OCI-LY1 (cell line): Measurements from ENCODE around the gene ZMYND15.

Experiments
- H2AFZ ChIP-seq: fragments of 200-600 bp; sonication (generic), shearing (Covaris generic); 2 replicates; pipeline ENCODE4 v1.6.0; 2014; ENCODE audit warnings: antibody characterized with exemption, mild to moderate bottlenecking, low read length
- H3F3A ChIP-seq: fragments of 200-600 bp; sonication (generic), shearing (Covaris generic); 2 replicates; pipeline ENCODE4 v1.6.0; 2014; ENCODE audit warnings: mild to moderate bottlenecking, antibody characterized with exemption, low read length, moderate library complexity; ENCODE audit not compliant: insufficient read depth
- H3K27ac ChIP-seq: fragments of 200-600 bp; sonication (generic); 2 replicates; pipeline ENCODE4 v1.5.1; 2014; ENCODE audit warnings: low read length, mixed run types, mild to moderate bottlenecking, low read depth; ENCODE audit not compliant: poor library complexity, severe bottlenecking
- H3K27me3 ChIP-seq: fragments of 200-600 bp; sonication (generic); 2 replicates; pipeline ENCODE4 v1.6.0; 2014; ENCODE audit warnings: antibody characterized with exemption, mild to moderate bottlenecking, low read length, moderate library complexity; ENCODE audit not compliant: insufficient read depth
- H3K36me3 ChIP-seq: fragments of 200-600 bp; sonication (generic); 2 replicates; pipeline ENCODE4 v1.6.1; 2014; ENCODE audit warnings: mild to moderate bottlenecking, antibody characterized with exemption, low read length, moderate library complexity, mixed read lengths; ENCODE audit not compliant: insufficient read depth
- H3K4me1 ChIP-seq: fragments of 200-600 bp; sonication (generic); 2 replicates; pipeline ENCODE4 v1.5.1; 2014; ENCODE audit warnings: mild to moderate bottlenecking, low read length, moderate library complexity; ENCODE audit not compliant: insufficient read depth, severe bottlenecking
- H3K4me2 ChIP-seq: fragments of 200-600 bp; sonication (generic), shearing (Covaris generic); 2 replicates; pipeline ENCODE4 v1.6.1; 2014; ENCODE audit warnings: low read length
- H3K4me3 ChIP-seq: fragments of 200-600 bp; sonication (generic); 2 replicates; pipeline ENCODE4 v1.5.1; 2014; ENCODE audit warnings: low read length, low read depth, mild to moderate bottlenecking, mixed read lengths; ENCODE audit not compliant: poor library complexity, severe bottlenecking
- H3K79me2 ChIP-seq: fragments of 200-600 bp; shearing (Covaris generic); 2 replicates; pipeline ENCODE4 v1.6.1; 2016; ENCODE audit warnings: mixed run types, low read length, mixed read lengths; ENCODE audit not compliant: insufficient read depth
- H3K9ac ChIP-seq: fragments of 200-600 bp; sonication (generic), shearing (Covaris generic); 2 replicates; pipeline ENCODE4 v1.6.1; 2014; ENCODE audit warnings: mild to moderate bottlenecking, low read length, mixed read lengths
- H3K9me2 ChIP-seq: fragments of 200-600 bp; sonication (generic), shearing (Covaris generic); 2 replicates; pipeline ENCODE4 v1.6.1; 2014; ENCODE audit warnings: low read depth, mild to moderate bottlenecking, low read length, mixed read lengths
- H3K9me3 ChIP-seq: fragments of 200-600 bp; shearing (Covaris generic); 2 replicates; pipeline ENCODE4 v1.6.1; 2014; ENCODE audit warnings: low read length, mixed read lengths
- H4K20me1 ChIP-seq: fragments of 200-600 bp; sonication (generic), shearing (Covaris generic); 2 replicates; pipeline ENCODE4 v1.6.0; 2016; ENCODE audit warnings: mild to moderate bottlenecking, low read length; ENCODE audit not compliant: insufficient read depth
- EZH2 ChIP-seq: fragments of 200-600 bp; sonication (generic), shearing (Covaris generic); IDR thresholded peaks from 2 replicates; pipeline ENCODE4 v1.8.0; 2017; ENCODE audit warnings: borderline replicate concordance, mixed run types, mild to moderate bottlenecking, antibody characterized with exemption, low read length, moderate library complexity, mixed read lengths
- TF ChIP-seq, protein P1 (sequence below): fragments of 200-600 bp; sonication (generic), shearing (Covaris generic); IDR thresholded peaks from 2 replicates; pipeline ENCODE4 v1.5.1; 2017; ENCODE audit warnings: mild to moderate bottlenecking, antibody characterized with exemption, low read length, moderate library complexity, mixed read lengths

The ZMYND15 gene

DNA sequence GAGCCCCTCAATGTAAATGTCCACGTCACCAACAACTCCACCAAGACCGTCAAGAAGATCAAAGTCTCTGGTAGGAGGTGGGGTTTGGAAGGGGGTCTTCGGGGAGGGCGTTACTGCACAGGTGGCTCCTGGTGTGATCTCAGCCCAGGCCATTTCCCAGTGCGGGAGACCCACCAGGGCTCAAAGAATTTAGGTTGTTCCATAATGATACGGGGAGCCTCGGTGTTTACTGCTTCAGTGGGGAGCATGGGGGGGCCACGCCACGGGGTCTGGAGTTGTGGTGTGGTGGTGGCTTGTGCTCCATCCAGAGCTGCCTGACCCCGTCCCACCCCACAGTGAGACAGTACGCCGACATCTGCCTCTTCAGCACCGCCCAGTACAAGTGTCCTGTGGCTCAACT is 21.4 kb upstream of the ZMYND15 start:
- Histone ChIP-seq H3F3A (no peaks in the 10 kb centered on the region), H4K20me1 (no peaks in the 10 kb centered on the region), H3K9me3 (no peaks in the 10 kb centered on the region), H2AFZ (no peak overlapping the region), H3K4me1 (peaks cover 54% of the 10 kb centered on the region), H3K79me2 (no peaks in the 10 kb centered on the region), H3K9ac (no peak overlapping the region), H3K27ac (no peak overlapping the region), H3K36me3 (peaks cover 39% of the 10 kb centered on the region), H3K27me3 (no peaks in the 10 kb centered on the region), H3K9me2 (no peaks in the 10 kb centered on the region), H3K4me3 (no peak overlapping the region), H3K4me2 (no peak overlapping the region)
- TF ChIP-seq, protein P1, sequence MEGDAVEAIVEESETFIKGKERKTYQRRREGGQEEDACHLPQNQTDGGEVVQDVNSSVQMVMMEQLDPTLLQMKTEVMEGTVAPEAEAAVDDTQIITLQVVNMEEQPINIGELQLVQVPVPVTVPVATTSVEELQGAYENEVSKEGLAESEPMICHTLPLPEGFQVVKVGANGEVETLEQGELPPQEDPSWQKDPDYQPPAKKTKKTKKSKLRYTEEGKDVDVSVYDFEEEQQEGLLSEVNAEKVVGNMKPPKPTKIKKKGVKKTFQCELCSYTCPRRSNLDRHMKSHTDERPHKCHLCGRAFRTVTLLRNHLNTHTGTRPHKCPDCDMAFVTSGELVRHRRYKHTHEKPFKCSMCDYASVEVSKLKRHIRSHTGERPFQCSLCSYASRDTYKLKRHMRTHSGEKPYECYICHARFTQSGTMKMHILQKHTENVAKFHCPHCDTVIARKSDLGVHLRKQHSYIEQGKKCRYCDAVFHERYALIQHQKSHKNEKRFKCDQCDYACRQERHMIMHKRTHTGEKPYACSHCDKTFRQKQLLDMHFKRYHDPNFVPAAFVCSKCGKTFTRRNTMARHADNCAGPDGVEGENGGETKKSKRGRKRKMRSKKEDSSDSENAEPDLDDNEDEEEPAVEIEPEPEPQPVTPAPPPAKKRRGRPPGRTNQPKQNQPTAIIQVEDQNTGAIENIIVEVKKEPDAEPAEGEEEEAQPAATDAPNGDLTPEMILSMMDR: no peak
- no peak for TF ChIP-seq EZH2

DNA sequence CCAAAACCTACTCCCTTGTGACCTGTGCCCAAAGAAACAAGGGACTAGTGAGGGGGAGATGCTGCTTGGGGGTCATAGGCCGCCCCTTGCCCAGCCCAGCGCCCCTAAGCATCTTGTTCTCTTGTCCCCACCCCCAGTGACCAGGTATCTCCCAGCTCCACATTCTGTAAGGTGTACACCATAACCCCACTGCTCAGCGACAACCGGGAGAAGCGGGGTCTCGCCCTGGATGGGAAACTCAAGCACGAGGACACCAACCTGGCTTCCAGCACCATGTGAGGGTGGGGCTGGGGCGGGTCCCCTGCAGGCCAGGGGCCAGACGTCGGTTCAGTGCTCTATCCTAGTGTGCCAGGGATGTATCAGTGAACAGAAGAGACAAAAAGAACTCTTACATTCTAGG is 20.5 kb upstream of the ZMYND15 start:
- no peak for TF ChIP-seq EZH2
- TF ChIP-seq, protein P1: no peak
- H3K9me3 ChIP-seq: no peaks in the 10 kb centered on the region
- no peak overlapping the region for H3K27ac ChIP-seq
- H3K9ac ChIP-seq: no peak overlapping the region
- no peak overlapping the region for H2AFZ ChIP-seq
- peaks cover 39% of the 10 kb centered on the region for H3K36me3 ChIP-seq
- no peak overlapping the region for H3K4me2 ChIP-seq
- no peaks in the 10 kb centered on the region for H3K79me2 ChIP-seq
- no peaks in the 10 kb centered on the region for H3K9me2 ChIP-seq
- H3F3A ChIP-seq: no peaks in the 10 kb centered on the region
- peaks cover 51% of the 10 kb centered on the region for H3K4me1 ChIP-seq
- no peak overlapping the region for H3K4me3 ChIP-seq
- no peaks in the 10 kb centered on the region for H3K27me3 ChIP-seq
- no peaks in the 10 kb centered on the region for H4K20me1 ChIP-seq

DNA sequence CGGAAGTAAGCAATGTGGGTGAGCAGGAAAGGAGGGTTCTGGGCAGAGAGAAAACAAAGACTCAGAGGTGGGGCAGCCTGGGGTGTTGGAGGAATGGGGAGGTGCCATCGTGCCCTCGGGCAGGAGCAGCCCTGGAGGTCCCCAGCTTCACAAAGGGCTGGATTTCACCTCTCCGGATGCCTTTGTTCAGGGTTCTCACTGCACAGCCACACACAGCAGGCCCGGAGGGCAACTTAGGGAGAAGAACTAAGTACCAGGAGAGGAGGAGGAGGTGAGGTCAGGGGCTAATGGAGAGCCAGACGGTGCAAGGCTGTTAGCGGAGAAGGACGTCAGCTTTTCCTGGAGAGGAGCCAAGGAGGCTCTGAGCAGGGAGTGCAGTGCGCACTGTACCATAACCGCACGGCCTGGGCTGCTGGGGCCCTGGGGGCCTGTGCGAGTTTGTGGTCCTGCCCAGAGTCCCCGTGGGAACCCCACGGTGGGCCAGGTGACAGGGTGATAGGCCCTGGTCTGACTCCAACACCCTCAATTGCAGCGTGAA is 19.9 kb upstream of the ZMYND15 start:
- Histone ChIP-seq H3F3A (no peaks in the 10 kb centered on the region), H3K27me3 (no peaks in the 10 kb centered on the region), H3K4me2 (peak overlapping the region; percentile 15; the same call in 1 of the 2 replicates), H3K4me3 (no peak overlapping the region), H3K9me3 (no peaks in the 10 kb centered on the region), H3K36me3 (peaks cover 39% of the 10 kb centered on the region), H3K79me2 (no peaks in the 10 kb centered on the region), H4K20me1 (no peaks in the 10 kb centered on the region), H3K9ac (no peak overlapping the region), H2AFZ (no peak overlapping the region), H3K9me2 (no peaks in the 10 kb centered on the region), H3K27ac (peak overlapping the region; percentile 78), H3K4me1 (peaks cover 45% of the 10 kb centered on the region)
- TF ChIP-seq EZH2: no peak
- TF ChIP-seq, protein P1: no peak
